ENCODE results near the gene POMGNT1. TPM values are rescaled to one million over a fixed set of nuclear protein-coding genes. Genes with fewer than 3 reads are reported as not detected.
A peak's percentile ranks its signal among the peaks of the same experiment; 100 is the strongest.

The POMGNT1 gene
- total and polyA plus RNA-seq, 2 of the 8 experiments (the other 6 are each of a cell fraction or from before 2014, with no cell fraction given): 28.0 to 40.3 TPM

- Histone ChIP-seq H2BK15ac (ENCODE audit: low read length) (no peak overlapping the region), H3K4ac (replicated peaks; ENCODE audit: insufficient read length, low read depth, low read length) (no peak overlapping the region), H2BK120ac (replicated peaks; ENCODE audit: low read depth, low read length) (no peak overlapping the region), H3K4me3 (ENCODE audit: extremely low read depth in 1 of 4, insufficient read depth in 2 of 4, low read depth in 3 of 4, low read length in 4 of 4) (no peak overlapping the region), H4K5ac (ENCODE audit: insufficient read length, low read depth, low read length) (no peak overlapping the region), H3K4me1 (replicated peaks in 1 of 4; ENCODE audit: control insufficient read depth in 3 of 4, insufficient read depth in 4 of 4, low read length in 3 of 4) (peaks cover 3 to 11% (median 7%) of the 10 kb centered on the region in 4 experiments; a peak in 6 of 7 replicates), H3K4me2 (ENCODE audit: insufficient read depth in 1 of 2, low read depth in 2 of 2, low read length in 2 of 2) (peak overlapping the region; percentile 10 to 49), H3K9ac (replicated peaks in 1 of 4; ENCODE audit: extremely low read depth in 1 of 4, low read depth in 3 of 4, low read length in 3 of 4) (no peak overlapping the region), H3K79me2 (ENCODE audit: control insufficient read depth in 1 of 2, insufficient read depth in 2 of 2, low read length in 2 of 2) (no peaks in the 10 kb centered on the region), H4K8ac (ENCODE audit: extremely low read depth, insufficient read depth, low read length) (no peak overlapping the region), H2AFZ (ENCODE audit: low read length) (no peak overlapping the region; the same call in 1 of the 2 replicates), H4K91ac (replicated peaks; ENCODE audit: insufficient read length, low read length) (no peak overlapping the region), H2BK12ac (ENCODE audit: low read depth, low read length) (no peak overlapping the region; the same call in 1 of the 2 replicates), H3K27me3 (replicated peaks in 1 of 4; ENCODE audit: control insufficient read depth in 3 of 4, extremely low read depth in 1 of 4, insufficient read depth in 3 of 4, low read length in 3 of 4) (no peaks in the 10 kb centered on the region), H3K9me3 (ENCODE audit: insufficient read depth in 2 of 2, low read depth in 1 of 2, low read length in 1 of 2) (no peaks in the 10 kb centered on the region), H3K23me2 (ENCODE audit: low read depth, low read length) (no peaks in the 10 kb centered on the region), H4K20me1 (replicated peaks in 1 of 2; ENCODE audit: control insufficient read depth in 1 of 2, insufficient read depth in 2 of 2, low read length in 2 of 2) (no peaks in the 10 kb centered on the region), H3K18ac (ENCODE audit: extremely low read depth, low read length) (peak overlapping the region; percentile 55; the same call in 1 of the 2 replicates), H3K79me1 (ENCODE audit: low read depth, low read length) (no peaks in the 10 kb centered on the region), H3K27ac (ENCODE audit: low read depth, low read length) (no peak overlapping the region), H2BK20ac (ENCODE audit: low read length) (0 out of 2 replicates have a peak overlapping the region, but pooled peaks have one; percentile 80), H3K23ac (ENCODE audit: insufficient read length) (no peak overlapping the region), H3K56ac (replicated peaks; ENCODE audit: insufficient read length, low read depth, low read length) (no peak overlapping the region), H2AK5ac (ENCODE audit: low read depth, low read length) (no peak overlapping the region), H3K36me3 (ENCODE audit: control insufficient read depth in 2 of 4, insufficient read depth in 4 of 4, low read length in 3 of 4) (no peaks in the 10 kb centered on the region), H3K14ac (ENCODE audit: insufficient read length) (no peak overlapping the region), H2BK5ac (ENCODE audit: low read depth, low read length) (peak overlapping the region; percentile 12; the same call in 1 of the 2 replicates)
- FAIRE-seq (peak; percentile 39), DNase-seq (ENCODE audit: low read depth in 1 of 2, low spot score in 2 of 2) (peak in 1 of 2 experiments; percentile 59)
- ChIA-PET CTCF (ENCODE audit: partially characterized antibody) (interaction anchor here (1.1 to 5.4 kb wide), 13 partner anchors 11 to 325 kb away, joined by 3 to 55 read pairs (median 5); partner anchors contain the start of genes POMGNT1 and RAD54L), POLR2A (ENCODE audit: partially characterized antibody) (interaction anchor here (0.6 to 1.4 kb wide), 13 partner anchors 9 to 637 kb away, joined by 3 to 6 read pairs (median 3); partner anchors contain the start of gene LURAP1)
- TF ChIP-seq POU5F1 (IDR thresholded peaks at IDR 0.05; ENCODE audit: low read depth, low read length) (0 out of 2 replicates have a peak, but pooled peaks have one; percentile 17), CHD1 (IDR thresholded peaks at IDR 0.05; ENCODE audit: low read depth, low read length) (no peak)
- 34% methylated on average over 4 of the region's 4 CpGs; no CpG with 5 or more reads in 1 of the 2 experiments for WGBS, 2 experiments (ENCODE audit: extremely low coverage in 1 of 2, insufficient coverage in 1 of 2, insufficient read length in 1 of 2, insufficient replicate concordance in 2 of 2, low coverage in 1 of 2, low lambda C conversion rate in 2 of 2, missing lambda C conversion rate in 1 of 2)
Measured at GRCh38 chr1:46221749-46222148, 23.5 kb upstream of the POMGNT1 start.
